Brain microvascular endothelial cell (primary cell): Measurements from ENCODE around the gene ENOX1.

Experiments
- DNase-seq: peaks from one replicate; pipeline ENCODE4 v3.0.0-alpha.2; 2020
- H3K27ac ChIP-seq: fragments of 250-450 bp; sonication (Bioruptor Pico); 2 replicates; pipeline ENCODE4 v1.5.1; 2020; ENCODE audit warnings: mild to moderate bottlenecking, moderate library complexity
- H3K27me3 ChIP-seq: fragments of 250-450 bp; sonication (Bioruptor Pico); replicated peaks from 2 replicates; pipeline ENCODE4 v1.5.1; 2020; ENCODE audit warnings: mild to moderate bottlenecking
- H3K36me3 ChIP-seq: fragments of 250-450 bp; sonication (Bioruptor Pico); replicated peaks from 2 replicates; pipeline ENCODE4 v1.5.1; 2020; ENCODE audit warnings: mild to moderate bottlenecking
- H3K4me3 ChIP-seq: 2 replicates; pipeline ENCODE4 v1.5.1; 2011; ENCODE audit warnings: low read depth, mild to moderate bottlenecking, control low read depth, low read length, moderate library complexity
- in situ Hi-C: cut with HindIII; loops from 2 replicates; pipeline ENCODE4 v1.10.0; 2017; ENCODE audit warnings: low sequenced_read_pairs, low pct_ligation_motif_present
- TF ChIP-seq, protein P1 (sequence below): IDR thresholded peaks from 2 replicates; pipeline ENCODE4 v1.5.1; 2011; ENCODE audit warnings: low read depth, mild to moderate bottlenecking, moderate library complexity, low read length, control low read depth, inconsistent platforms; ENCODE audit errors: missing control alignments

Gene ENOX1

DNA sequence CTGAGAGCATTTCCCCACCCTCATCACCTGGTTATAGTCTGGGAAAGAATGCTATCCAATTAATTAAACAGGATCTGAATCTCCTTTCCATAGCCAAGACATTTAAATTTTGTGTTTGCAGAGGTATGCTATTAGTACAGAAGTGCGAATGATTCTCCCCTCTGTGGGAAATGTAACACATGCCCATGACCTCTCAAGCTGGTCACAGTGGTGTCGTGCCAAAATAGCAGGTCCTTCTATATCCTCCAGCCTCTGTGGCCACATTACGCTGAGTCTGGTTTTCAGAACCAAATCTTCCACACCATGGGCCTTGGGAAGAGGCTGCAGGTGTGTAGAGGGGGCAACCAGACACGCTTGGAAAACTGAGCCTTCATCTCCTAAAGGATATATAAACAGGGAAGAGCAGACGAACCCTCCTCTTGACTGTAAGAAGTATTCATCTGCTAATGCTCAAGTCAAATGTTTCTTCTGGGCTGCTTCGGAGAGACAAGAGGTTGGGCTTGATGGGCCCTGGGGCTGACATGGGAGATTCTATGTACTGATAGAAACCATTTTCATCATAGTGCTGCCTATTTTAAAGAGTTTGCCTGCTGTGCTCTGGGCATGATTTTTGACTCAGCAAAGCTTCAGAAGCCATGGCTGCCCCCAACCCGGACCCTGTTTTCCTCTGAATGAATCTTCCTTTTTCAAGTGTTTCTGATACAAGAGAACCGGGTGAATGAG lies 565.7 kb downstream of the ENOX1 start:
- no peaks in the 10 kb centered on the region for H3K27me3 ChIP-seq
- H3K27ac ChIP-seq = no peak overlapping the region
- DNase-seq = no peak
- H3K36me3 ChIP-seq = no peaks in the 10 kb centered on the region
- TF ChIP-seq, protein P1, sequence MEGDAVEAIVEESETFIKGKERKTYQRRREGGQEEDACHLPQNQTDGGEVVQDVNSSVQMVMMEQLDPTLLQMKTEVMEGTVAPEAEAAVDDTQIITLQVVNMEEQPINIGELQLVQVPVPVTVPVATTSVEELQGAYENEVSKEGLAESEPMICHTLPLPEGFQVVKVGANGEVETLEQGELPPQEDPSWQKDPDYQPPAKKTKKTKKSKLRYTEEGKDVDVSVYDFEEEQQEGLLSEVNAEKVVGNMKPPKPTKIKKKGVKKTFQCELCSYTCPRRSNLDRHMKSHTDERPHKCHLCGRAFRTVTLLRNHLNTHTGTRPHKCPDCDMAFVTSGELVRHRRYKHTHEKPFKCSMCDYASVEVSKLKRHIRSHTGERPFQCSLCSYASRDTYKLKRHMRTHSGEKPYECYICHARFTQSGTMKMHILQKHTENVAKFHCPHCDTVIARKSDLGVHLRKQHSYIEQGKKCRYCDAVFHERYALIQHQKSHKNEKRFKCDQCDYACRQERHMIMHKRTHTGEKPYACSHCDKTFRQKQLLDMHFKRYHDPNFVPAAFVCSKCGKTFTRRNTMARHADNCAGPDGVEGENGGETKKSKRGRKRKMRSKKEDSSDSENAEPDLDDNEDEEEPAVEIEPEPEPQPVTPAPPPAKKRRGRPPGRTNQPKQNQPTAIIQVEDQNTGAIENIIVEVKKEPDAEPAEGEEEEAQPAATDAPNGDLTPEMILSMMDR = no peak
- in situ Hi-C loops = no loop called here
- no peak overlapping the region for H3K4me3 ChIP-seq

DNA sequence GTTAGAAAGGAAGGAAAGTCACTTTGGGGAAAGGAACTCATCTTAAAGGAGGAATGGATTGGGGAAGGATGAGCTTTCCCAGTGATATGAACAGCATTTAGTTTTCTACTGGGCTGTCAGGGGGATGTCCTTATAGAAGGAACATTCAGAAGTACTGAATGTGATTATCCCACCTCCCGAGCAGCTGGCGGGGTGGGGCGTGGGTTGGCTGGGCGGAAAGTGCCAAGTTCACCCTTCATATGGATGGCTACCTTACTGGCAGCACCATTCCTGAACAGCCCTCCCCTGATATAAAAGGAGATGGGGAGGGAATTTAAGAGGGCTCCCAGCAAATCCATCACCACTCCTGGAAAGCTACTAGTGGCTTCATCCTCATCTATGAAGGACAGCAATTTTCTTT lies 572.6 kb downstream of the ENOX1 start:
- Histone ChIP-seq H3K27ac (no peak overlapping the region), H3K27me3 (no peaks in the 10 kb centered on the region), H3K36me3 (no peaks in the 10 kb centered on the region), H3K4me3 (no peak overlapping the region)
- TF ChIP-seq, protein P1 = no peak
- in situ Hi-C loops = no loop called here
- DNase-seq = no peak

DNA sequence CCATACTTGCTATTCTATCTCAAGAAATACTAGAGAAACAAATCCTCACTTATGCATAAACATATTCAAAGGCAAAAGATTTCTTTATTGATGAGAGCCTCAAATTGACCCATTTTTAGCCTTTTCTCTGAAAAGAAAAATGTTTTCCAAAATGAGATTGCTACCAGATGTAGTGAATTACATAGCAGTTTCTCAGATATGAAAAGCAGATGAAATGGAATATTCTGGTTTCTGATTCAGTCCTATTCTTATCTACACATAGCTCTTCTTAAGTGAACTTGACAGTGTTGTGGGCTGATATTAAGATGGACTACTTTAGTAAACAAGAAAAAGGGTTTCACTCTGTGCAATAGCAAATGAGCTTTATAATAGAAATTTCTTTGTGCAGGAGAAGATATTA lies 579.9 kb downstream of the ENOX1 start:
- TF ChIP-seq, protein P1 = no peak
- in situ Hi-C loops = no loop called here
- Histone ChIP-seq H3K27ac (no peak overlapping the region), H3K4me3 (no peak overlapping the region), H3K27me3 (no peaks in the 10 kb centered on the region), H3K36me3 (no peaks in the 10 kb centered on the region)
- DNase-seq = no peak

DNA sequence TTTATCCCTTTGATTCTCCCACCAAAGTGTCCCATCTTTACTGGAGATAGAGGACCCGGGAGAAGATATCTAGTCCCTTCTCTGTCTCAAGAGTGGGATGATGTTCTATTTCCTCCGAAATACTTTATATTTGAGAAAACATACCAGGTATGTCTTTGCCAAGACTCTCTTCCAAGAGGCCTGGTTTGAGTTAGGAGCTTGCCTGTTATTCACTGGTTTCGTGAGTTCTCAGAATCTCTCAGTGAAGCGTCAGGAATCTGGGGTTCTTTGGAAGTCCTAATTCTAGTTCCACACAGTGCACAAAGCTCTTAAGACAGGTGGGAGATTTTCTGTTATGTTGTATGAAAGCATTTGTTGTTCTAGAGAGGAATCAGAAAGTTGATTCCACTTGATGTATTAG lies 581.4 kb downstream of the ENOX1 start:
- in situ Hi-C loops = no loop called here
- no peaks in the 10 kb centered on the region for H3K27me3 ChIP-seq
- DNase-seq = no peak

DNA sequence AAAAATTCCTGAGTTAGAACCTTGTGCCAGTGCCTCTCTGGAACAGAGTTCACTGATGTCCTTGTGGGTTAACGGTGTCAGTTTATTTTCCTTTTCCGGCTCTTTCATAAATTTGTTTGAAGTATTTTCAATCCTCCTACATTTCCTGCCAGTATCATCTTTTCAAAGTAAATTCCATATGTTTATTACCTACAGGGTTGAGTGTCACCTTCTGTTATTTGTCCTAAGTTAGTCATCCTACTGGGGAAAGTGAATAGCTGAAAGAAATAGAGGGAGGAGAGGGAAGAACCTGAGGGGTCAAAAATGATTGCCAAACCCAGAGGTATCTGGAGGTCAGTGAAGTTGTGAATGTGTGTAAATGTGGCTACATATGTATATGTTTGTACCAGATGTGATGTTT lies 582.2 kb downstream of the ENOX1 start:
- H3K27me3 ChIP-seq = no peaks in the 10 kb centered on the region
- TF ChIP-seq, protein P1 = no peak
- in situ Hi-C loops = no loop called here

More for the DNA sequence above, 581.4 kb downstream of the ENOX1 start:
- H3K27ac ChIP-seq = no peak overlapping the region
- TF ChIP-seq, protein P1 = no peak
- H3K4me3 ChIP-seq = no peak overlapping the region
- H3K36me3 ChIP-seq = no peaks in the 10 kb centered on the region

DNA sequence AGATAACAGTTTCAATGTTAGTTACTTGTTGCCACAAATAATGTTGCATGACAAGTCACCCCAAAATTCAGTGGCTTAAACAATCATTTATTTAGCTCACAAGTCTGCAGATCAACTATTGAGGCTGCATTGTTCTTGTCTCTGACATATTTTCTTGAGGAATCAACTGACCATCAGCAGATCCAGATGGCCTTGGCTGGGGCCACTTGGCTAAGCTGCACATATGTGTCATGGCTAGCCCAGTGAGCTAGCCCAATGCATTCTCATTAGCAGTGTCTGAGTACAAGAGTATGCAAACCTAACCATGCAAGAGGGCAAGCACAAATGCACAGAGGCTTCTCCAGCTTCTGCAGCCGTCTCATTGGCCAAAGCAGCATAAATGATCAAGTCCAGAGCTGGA lies 583.0 kb downstream of the ENOX1 start:
- in situ Hi-C loops = no loop called here
- no peak for DNase-seq
- no peak overlapping the region for H3K4me3 ChIP-seq
- H3K27me3 ChIP-seq = no peaks in the 10 kb centered on the region
- TF ChIP-seq, protein P1 = no peak
- H3K36me3 ChIP-seq = no peaks in the 10 kb centered on the region
- no peak overlapping the region for H3K27ac ChIP-seq

More for the DNA sequence above, 582.2 kb downstream of the ENOX1 start:
- no peak overlapping the region for H3K4me3 ChIP-seq
- DNase-seq = no peak
- no peak overlapping the region for H3K27ac ChIP-seq
- no peaks in the 10 kb centered on the region for H3K36me3 ChIP-seq
